ENCODE data around the gene HTR1B.

HTR1B gene

DNA sequence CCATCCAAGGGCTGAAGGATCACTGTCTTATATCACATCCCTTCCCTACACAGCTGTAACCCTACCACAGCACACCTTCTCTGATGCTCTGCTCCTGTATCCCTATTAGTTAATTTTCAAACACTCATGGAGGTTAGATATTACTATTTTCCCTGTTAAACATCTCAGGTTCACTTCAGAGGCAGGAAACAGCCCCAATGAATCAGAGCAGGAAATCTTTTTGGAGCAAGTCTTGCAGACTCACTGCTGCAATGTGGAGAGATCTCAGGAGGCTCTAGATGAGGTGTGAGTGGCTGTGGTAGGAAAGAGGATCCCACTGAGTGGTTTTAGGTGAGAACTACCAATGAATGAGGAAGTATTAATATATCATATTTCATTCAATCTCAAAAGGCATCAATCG is 19.7 kb upstream of the HTR1B start:
- Mint-ChIP-seq H3K4me3 (no peak overlapping the region), H3K27me3 (ENCODE audit: low read depth, poor library complexity) (peaks cover 4% of the 10 kb centered on the region), H3K27ac (no peak overlapping the region), H3K9me3 (no peaks in the 10 kb centered on the region), H3K4me1 (no peaks in the 10 kb centered on the region), H3K36me3 (ENCODE audit: low read depth) (no peaks in the 10 kb centered on the region)
- DNase-seq = no peak
- TF ChIP-seq, protein P1, sequence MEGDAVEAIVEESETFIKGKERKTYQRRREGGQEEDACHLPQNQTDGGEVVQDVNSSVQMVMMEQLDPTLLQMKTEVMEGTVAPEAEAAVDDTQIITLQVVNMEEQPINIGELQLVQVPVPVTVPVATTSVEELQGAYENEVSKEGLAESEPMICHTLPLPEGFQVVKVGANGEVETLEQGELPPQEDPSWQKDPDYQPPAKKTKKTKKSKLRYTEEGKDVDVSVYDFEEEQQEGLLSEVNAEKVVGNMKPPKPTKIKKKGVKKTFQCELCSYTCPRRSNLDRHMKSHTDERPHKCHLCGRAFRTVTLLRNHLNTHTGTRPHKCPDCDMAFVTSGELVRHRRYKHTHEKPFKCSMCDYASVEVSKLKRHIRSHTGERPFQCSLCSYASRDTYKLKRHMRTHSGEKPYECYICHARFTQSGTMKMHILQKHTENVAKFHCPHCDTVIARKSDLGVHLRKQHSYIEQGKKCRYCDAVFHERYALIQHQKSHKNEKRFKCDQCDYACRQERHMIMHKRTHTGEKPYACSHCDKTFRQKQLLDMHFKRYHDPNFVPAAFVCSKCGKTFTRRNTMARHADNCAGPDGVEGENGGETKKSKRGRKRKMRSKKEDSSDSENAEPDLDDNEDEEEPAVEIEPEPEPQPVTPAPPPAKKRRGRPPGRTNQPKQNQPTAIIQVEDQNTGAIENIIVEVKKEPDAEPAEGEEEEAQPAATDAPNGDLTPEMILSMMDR (IDR thresholded peaks at IDR 0.05) = no peak

DNA sequence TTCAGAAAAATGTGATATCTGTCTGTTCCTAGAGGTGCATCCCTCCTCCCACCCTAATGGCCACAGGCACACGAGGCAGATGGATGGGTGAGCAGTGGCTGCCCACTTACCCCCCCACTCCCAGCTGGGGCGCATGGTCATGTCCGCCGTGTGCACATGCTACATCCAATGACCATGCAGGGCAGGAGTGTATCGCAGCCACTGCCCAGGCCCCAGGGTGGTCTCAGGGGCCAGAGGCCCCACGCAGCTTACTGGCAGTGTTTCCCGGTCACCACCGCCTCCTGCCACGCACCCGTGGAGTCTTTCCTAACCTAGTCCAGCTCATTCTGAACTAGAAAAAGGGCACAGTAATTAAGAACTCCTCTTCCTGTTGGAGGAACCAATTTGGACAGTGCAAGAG is 11.7 kb upstream of the HTR1B start:
- Mint-ChIP-seq H3K27ac (no peak overlapping the region), H3K9me3 (peaks cover 8% of the 10 kb centered on the region), H3K36me3 (ENCODE audit: low read depth) (no peaks in the 10 kb centered on the region), H3K27me3 (ENCODE audit: low read depth, poor library complexity) (peaks cover 8% of the 10 kb centered on the region), H3K4me1 (no peaks in the 10 kb centered on the region), H3K4me3 (no peak overlapping the region)
- TF ChIP-seq, protein P1 (IDR thresholded peaks at IDR 0.05) = no peak
- no peak for DNase-seq

DNA sequence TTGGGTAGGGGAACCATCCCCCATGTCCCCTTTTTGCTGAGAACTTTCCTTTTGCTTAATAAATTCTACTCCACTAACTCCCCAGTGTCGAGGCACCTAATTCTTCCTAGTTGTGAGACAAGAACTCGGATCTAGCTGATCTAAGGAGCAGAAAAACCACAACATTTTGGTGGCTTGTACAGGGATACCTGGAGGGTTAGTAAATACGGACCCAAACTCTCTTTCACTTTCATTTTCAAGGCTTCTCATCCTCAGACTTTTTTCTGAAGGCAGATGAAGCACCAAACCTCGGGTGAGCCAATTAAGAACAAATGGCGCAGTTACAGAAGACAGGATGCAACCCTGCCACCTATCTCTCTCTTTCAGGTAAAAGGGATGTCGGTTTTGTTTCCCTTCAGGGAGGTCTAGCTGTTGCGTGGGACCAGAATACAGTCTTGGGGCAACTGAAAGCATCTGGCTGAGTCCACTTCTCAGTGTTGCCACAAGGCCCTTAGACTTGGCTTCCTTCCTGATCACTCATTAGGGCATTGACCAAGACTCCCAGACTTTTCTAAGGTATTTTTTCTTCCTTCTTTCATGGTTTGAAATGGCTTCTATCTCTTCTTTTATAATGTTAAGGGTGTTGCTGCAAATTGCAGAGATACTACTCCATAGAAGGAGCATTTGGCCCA is 11.1 kb upstream of the HTR1B start:
- DNase-seq = no peak
- Mint-ChIP-seq H3K27me3 (ENCODE audit: low read depth, poor library complexity) (peaks cover 12% of the 10 kb centered on the region), H3K36me3 (ENCODE audit: low read depth) (no peaks in the 10 kb centered on the region), H3K4me1 (no peaks in the 10 kb centered on the region), H3K27ac (no peak overlapping the region), H3K4me3 (no peak overlapping the region), H3K9me3 (peaks cover 8% of the 10 kb centered on the region)
- TF ChIP-seq, protein P1 (IDR thresholded peaks at IDR 0.05) = no peak

DNA sequence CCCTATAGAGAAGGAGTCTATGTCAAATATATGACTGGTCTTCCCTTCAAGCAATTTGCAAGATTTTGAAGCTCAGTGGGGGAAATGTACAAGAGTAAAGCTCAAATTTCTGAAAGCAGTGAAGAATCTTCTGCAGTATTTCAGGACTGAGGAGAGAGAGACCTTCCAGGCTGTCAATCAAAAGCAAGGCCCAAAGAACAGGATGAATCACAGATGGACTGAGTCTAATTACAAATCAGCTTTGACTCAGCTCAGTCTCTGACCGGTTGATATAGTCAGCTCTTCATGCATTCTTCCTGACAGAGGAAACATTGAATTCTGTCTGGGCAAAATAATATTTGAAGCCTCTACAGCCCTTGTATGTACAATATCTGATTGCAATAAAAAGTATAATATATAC is 7.7 kb upstream of the HTR1B start:
- H3K4me1 Mint-ChIP-seq = peaks cover 10% of the 10 kb centered on the region
- H3K27ac Mint-ChIP-seq = no peak overlapping the region
- peaks cover 8% of the 10 kb centered on the region for H3K9me3 Mint-ChIP-seq
- TF ChIP-seq, protein P1 (IDR thresholded peaks at IDR 0.05) = no peak
- peaks cover 38% of the 10 kb centered on the region for H3K27me3 Mint-ChIP-seq (ENCODE audit: low read depth, poor library complexity)
- DNase-seq = no peak
- H3K36me3 Mint-ChIP-seq (ENCODE audit: low read depth) = no peaks in the 10 kb centered on the region
- no peak overlapping the region for H3K4me3 Mint-ChIP-seq

DNA sequence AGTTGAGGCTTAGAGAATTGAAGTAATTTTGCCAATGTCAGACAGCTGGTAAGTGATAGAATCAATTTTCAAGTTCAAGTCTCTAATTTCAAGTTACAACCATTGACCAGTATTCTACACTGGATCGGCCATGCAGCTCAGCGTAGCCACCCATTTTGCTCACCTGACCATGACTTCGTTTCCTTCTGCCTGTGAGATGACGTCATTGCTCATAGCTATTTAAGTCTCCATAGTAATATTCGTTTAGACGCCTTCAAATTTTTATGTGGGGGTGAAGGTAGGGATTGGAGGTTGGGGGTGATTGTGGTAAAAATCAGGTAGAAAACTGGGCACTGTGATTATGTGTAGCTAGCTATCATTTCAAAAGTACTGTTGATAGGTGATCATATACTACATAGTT is 5.6 kb upstream of the HTR1B start:
- Mint-ChIP-seq H3K36me3 (ENCODE audit: low read depth) (no peaks in the 10 kb centered on the region), H3K4me1 (peaks cover 13% of the 10 kb centered on the region), H3K9me3 (no peaks in the 10 kb centered on the region), H3K27me3 (ENCODE audit: low read depth, poor library complexity) (peaks cover 58% of the 10 kb centered on the region), H3K27ac (no peak overlapping the region), H3K4me3 (no peak overlapping the region)
- no peak for DNase-seq
- TF ChIP-seq, protein P1 (IDR thresholded peaks at IDR 0.05) = no peak

All from nephron progenitor cell (in vitro differentiated cells).